Measurements from ENCODE around the gene HUS1. TPM values are rescaled to one million over a fixed set of nuclear protein-coding genes. Genes with fewer than 3 reads are reported as not detected.

HUS1 gene
- total and polyA plus RNA-seq, 2 of the 4 experiments (the other 2 are of a cell fraction), result 16.2 to 18.3 TPM

DNA sequence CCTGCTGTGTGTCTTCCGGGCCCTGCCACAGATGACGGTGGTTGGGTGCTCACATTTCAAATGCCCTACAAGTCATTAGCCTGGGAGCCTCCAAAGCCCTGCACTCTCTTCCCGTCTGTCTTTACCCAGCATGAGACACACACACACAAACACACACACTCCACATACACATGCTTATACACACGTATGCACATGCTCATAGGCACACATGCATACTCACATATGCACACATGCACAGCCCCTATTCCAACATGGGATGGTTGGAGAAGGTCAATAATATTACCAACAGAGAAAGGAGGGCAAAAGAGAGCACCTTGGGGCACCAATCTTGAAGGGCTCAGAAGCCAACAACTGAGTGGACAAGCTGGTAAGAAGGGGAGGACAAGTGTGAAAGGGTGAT, 30.5 kb upstream of the HUS1 start:
- Histone ChIP-seq H3K4me1 (ENCODE audit: control insufficient read depth, insufficient read depth, low read length) (peaks cover 6% of the 10 kb centered on the region), H3K4ac (ENCODE audit: low read depth, low read length) (no peak overlapping the region), H2AK9ac (replicated peaks; ENCODE audit: low read depth, low read length, poor library complexity) (no peak overlapping the region), H3K18ac (ENCODE audit: low read depth, low read length) (no peak overlapping the region), H3K4me3 (ENCODE audit: insufficient read depth, low read depth, low read length) (no peak overlapping the region), H3K23ac (ENCODE audit: low read depth, low read length) (no peak overlapping the region), H3K9me3 (ENCODE audit: control insufficient read depth, insufficient read depth, low read length) (no peaks in the 10 kb centered on the region), H2BK20ac (ENCODE audit: low read depth, low read length) (no peak overlapping the region), H2AFZ (replicated peaks; ENCODE audit: low read length, poor library complexity) (no peak overlapping the region), H3K4me2 (ENCODE audit: low read depth, low read length) (no peak overlapping the region), H4K5ac (ENCODE audit: low read depth, low read length) (no peak overlapping the region), H2AK5ac (ENCODE audit: low read depth, low read length) (no peak overlapping the region), H2BK15ac (ENCODE audit: low read depth, low read length) (no peak overlapping the region), H4K20me1 (ENCODE audit: insufficient read depth, low read length) (no peaks in the 10 kb centered on the region), H3K9ac (ENCODE audit: low read depth, low read length) (no peak overlapping the region), H2BK5ac (ENCODE audit: low read depth, low read length, poor library complexity, severe bottlenecking) (no peak overlapping the region), H4K91ac (ENCODE audit: insufficient read depth, low read depth, low read length) (no peak overlapping the region), H3K27ac (ENCODE audit: insufficient read depth, low read length) (no peak overlapping the region), H3K79me1 (ENCODE audit: low read depth in 1 of 2, low read length in 2 of 2) (no peaks in the 10 kb centered on the region), H3K56ac (ENCODE audit: extremely low read depth, insufficient read depth, low read length) (no peak overlapping the region), H3K27me3 (ENCODE audit: control insufficient read depth, insufficient read depth, low read length) (peaks cover 15% of the 10 kb centered on the region), H4K8ac (ENCODE audit: low read depth in 2 of 2, low read length in 2 of 2) (no peak overlapping the region), H3K9me1 (ENCODE audit: insufficient read depth, low read length) (peaks cover 4% of the 10 kb centered on the region; the same call in 1 of the 2 replicates), H3K14ac (replicated peaks; ENCODE audit: low read depth, low read length) (no peak overlapping the region), H2BK120ac (ENCODE audit: low read depth, low read length) (no peak overlapping the region; the same call in 1 of the 2 replicates), H3K36me3 (ENCODE audit: control insufficient read depth, insufficient read depth, low read length) (no peaks in the 10 kb centered on the region)
- 93% methylated on average over 3 of the region's 4 CpGs; no CpG with 5 or more reads in 1 of the 2 experiments for WGBS, 2 experiments (ENCODE audit: extremely low coverage in 2 of 2, insufficient read length in 1 of 2)
- dilution Hi-C loops (cut with HindIII; ENCODE audit: low sequenced_read_pairs, unreplicated experiment), result no loop called here
- DNase-seq (no peak), ATAC-seq (ENCODE audit: low read depth) (no peak)
- TF ChIP-seq NFE2L2 (IDR thresholded peaks at IDR 0.05; ENCODE audit: low read depth, low read length) (no peak), RCOR1 (IDR thresholded peaks at IDR 0.05; ENCODE audit: insufficient replicate concordance, low read length) (no peak), POLR2A (IDR thresholded peaks at IDR 0.05; ENCODE audit: low read depth, low read length) (no peak), MAFK (IDR thresholded peaks at IDR 0.05; ENCODE audit: low read depth, low read length) (no peak), RAD21 (IDR thresholded peaks at IDR 0.05; ENCODE audit: low read length) (no peak), CEBPB (IDR thresholded peaks at IDR 0.05; ENCODE audit: low read depth, low read length) (no peak), CHD1 (IDR thresholded peaks at IDR 0.05; ENCODE audit: low read depth, low read length) (no peak)
- TF ChIP-seq, protein P1, sequence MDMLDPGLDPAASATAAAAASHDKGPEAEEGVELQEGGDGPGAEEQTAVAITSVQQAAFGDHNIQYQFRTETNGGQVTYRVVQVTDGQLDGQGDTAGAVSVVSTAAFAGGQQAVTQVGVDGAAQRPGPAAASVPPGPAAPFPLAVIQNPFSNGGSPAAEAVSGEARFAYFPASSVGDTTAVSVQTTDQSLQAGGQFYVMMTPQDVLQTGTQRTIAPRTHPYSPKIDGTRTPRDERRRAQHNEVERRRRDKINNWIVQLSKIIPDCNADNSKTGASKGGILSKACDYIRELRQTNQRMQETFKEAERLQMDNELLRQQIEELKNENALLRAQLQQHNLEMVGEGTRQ (IDR thresholded peaks at IDR 0.05; ENCODE audit: low read depth, low read length), result no peak
- POLR2A ChIA-PET (ENCODE audit: unreplicated experiment), result no interaction called here
- CTCF ChIA-PET, result no interaction called here
- BruUV-seq (replicated peaks), result no TSS peak
- in situ Hi-C loops (cut with MboI; ENCODE audit: low sequenced_read_pairs), result no loop called here
- intact Hi-C loops (cut with micrococcal nuclease), result no loop called here
